SK-N-SH (cell line): Measurements from ENCODE around the gene SH2B3. TPM values are rescaled to one million over a fixed set of nuclear protein-coding genes. Genes with fewer than 3 reads are reported as not detected.

ENCODE experiments used
- CTCF ChIA-PET: fragments of 300-600, 350-600 bp; formaldehyde crosslinking; extraction: SDS; loops from one replicate; lab custom pipeline; 2021; lab: Yijun Ruan, JAX
- POLR2A ChIA-PET: fragments of 350-600 bp; sonication (Branson Sonifier 250); formaldehyde crosslinking; extraction: SDS; loops from one replicate; lab custom pipeline; 2020; ENCODE audit warnings: antibody characterized with exemption, inconsistent platforms; lab: Yijun Ruan, JAX
- DNase-seq: peaks from one replicate; pipeline ENCODE4 v3.0.0; 2012
- H2AFZ ChIP-seq: fragments of 200-600 bp; sonication (generic); 2 replicates; pipeline ENCODE4 v1.8.1; 2016; ENCODE audit warnings: antibody characterized with exemption, mild to moderate bottlenecking, low read depth
- H3F3A ChIP-seq: fragments of 200-600 bp; sonication (generic); replicated peaks from 2 replicates; pipeline ENCODE3; 2016; ENCODE audit warnings: antibody characterized with exemption, mild to moderate bottlenecking; ENCODE audit not compliant: insufficient read depth
- H3K27ac ChIP-seq, 2 experiments: fragments of 200-500 bp in 1 of 2; fragments of 200-600 bp in 1 of 2; sonication (Bioruptor generic) in 1 of 2; sonication (generic), shearing (Covaris generic) in 1 of 2; 2 replicates each; pipeline versions ENCODE4 v1.5.1 to v1.6.1; 2014 to 2016; ENCODE audit warnings: low read depth in 2 of 2, inconsistent platforms in 1 of 2, low read length in 1 of 2, mild to moderate bottlenecking in 1 of 2, mixed read lengths in 1 of 2
- H3K27me3 ChIP-seq: fragments of 200-600 bp; sonication (generic), shearing (Covaris generic); 2 replicates; pipeline ENCODE4 v1.6.1; 2016; ENCODE audit warnings: mixed run types; ENCODE audit not compliant: insufficient read depth
- H3K36me3 ChIP-seq, 2 experiments: fragments of 200-500 bp in 1 of 2; fragments of 200-600 bp in 1 of 2; sonication (Bioruptor generic) in 1 of 2; sonication (generic) in 1 of 2; replicated peaks in 1 of 2; 2 replicates each; pipeline versions ENCODE3 to v1.5.1; 2014 to 2016; ENCODE audit warnings: low read length in 1 of 2, mild to moderate bottlenecking in 1 of 2; ENCODE audit not compliant: insufficient read depth in 2 of 2, control insufficient read depth in 1 of 2
- H3K4me1 ChIP-seq, 2 experiments: fragments of 200-500 bp in 1 of 2; fragments of 200-600 bp in 1 of 2; sonication (Bioruptor generic) in 1 of 2; sonication (generic), shearing (Covaris generic) in 1 of 2; 2 replicates each; pipeline versions ENCODE4 v1.5.1 to v1.6.1; 2014 to 2016; ENCODE audit warnings: low read depth in 1 of 2, low read length in 1 of 2, mixed run types in 1 of 2; ENCODE audit not compliant: insufficient read depth in 2 of 2, control insufficient read depth in 1 of 2
- H3K4me2 ChIP-seq: fragments of 200-600 bp; sonication (generic), shearing (Covaris generic); 2 replicates; pipeline ENCODE4 v1.6.1; 2017; ENCODE audit warnings: mixed run types
- H3K4me3 ChIP-seq, 2 experiments: fragments of 200-500 bp in 1 of 2; fragments of 200-600 bp in 1 of 2; sonication (Bioruptor generic) in 1 of 2; sonication (generic), shearing (Covaris generic) in 1 of 2; 2 replicates each; pipeline versions ENCODE4 v1.5.1 to v1.8.1; 2014 to 2016; ENCODE audit warnings: low read depth in 2 of 2, inconsistent platforms in 1 of 2, low read length in 1 of 2, mild to moderate bottlenecking in 1 of 2, mixed read lengths in 1 of 2, moderate library complexity in 1 of 2
- H3K79me2 ChIP-seq: fragments of 200-600 bp; sonication (generic); 2 replicates; pipeline ENCODE4 v1.8.1; 2017; ENCODE audit warnings: mild to moderate bottlenecking; ENCODE audit not compliant: insufficient read depth
- H3K9ac ChIP-seq: fragments of 200-600 bp; sonication (generic); 2 replicates; pipeline ENCODE4 v1.6.1; 2017; ENCODE audit warnings: mixed run types
- H3K9me2 ChIP-seq: fragments of 200-600 bp; sonication (generic); 2 replicates; pipeline ENCODE4 v1.6.1; 2017; ENCODE audit warnings: mixed run types
- H3K9me3 ChIP-seq: fragments of 200-600 bp; sonication (generic); 2 replicates; pipeline ENCODE4 v1.6.1; 2017; ENCODE audit warnings: mixed run types, mild to moderate bottlenecking, moderate library complexity
- H4K20me1 ChIP-seq: fragments of 200-600 bp; sonication (generic); 2 replicates; pipeline ENCODE4 v1.6.1; 2017; ENCODE audit warnings: mild to moderate bottlenecking, mixed run types; ENCODE audit not compliant: insufficient read depth
- FOSL2 ChIP-seq: IDR thresholded peaks from 2 replicates; pipeline ENCODE4 v1.4.0; 2012; ENCODE audit warnings: low read depth, mild to moderate bottlenecking, moderate library complexity, borderline replicate concordance
- FOXM1 ChIP-seq: IDR thresholded peaks from 2 replicates; pipeline ENCODE4 v1.4.0; 2012; ENCODE audit warnings: low read depth, mild to moderate bottlenecking
- GABPA ChIP-seq: IDR thresholded peaks from 2 replicates; pipeline ENCODE4 v1.4.0; 2012; ENCODE audit warnings: low read depth, mild to moderate bottlenecking
- JUND ChIP-seq: IDR thresholded peaks from 2 replicates; pipeline ENCODE4 v1.4.0; 2012
- NFIC ChIP-seq: IDR thresholded peaks from 2 replicates; pipeline ENCODE4 v1.4.0; 2012; ENCODE audit warnings: borderline replicate concordance
- NRF1 ChIP-seq: IDR thresholded peaks from 2 replicates; pipeline ENCODE4 v1.6.1; 2012; ENCODE audit warnings: low read depth, mild to moderate bottlenecking, low read length
- RFX5 ChIP-seq: IDR thresholded peaks from 2 replicates; pipeline ENCODE4 v1.6.1; 2012; ENCODE audit warnings: mild to moderate bottlenecking, improper control_type of control experiment, low read length
- RXRA ChIP-seq: IDR thresholded peaks from 2 replicates; pipeline ENCODE4 v1.4.0; 2012; ENCODE audit warnings: low read depth, mild to moderate bottlenecking, borderline replicate concordance
- SMC3 ChIP-seq: IDR thresholded peaks from 2 replicates; pipeline ENCODE4 v1.6.1; 2012; ENCODE audit warnings: low read depth, low read length, improper control_type of control experiment
- TAF1 ChIP-seq: IDR thresholded peaks from 2 replicates; pipeline ENCODE4 v1.6.1; 2012; ENCODE audit warnings: low read depth, mild to moderate bottlenecking, low read length, moderate library complexity, borderline replicate concordance
- TEAD4 ChIP-seq: IDR thresholded peaks from 2 replicates; pipeline ENCODE4 v1.4.0; 2012; ENCODE audit warnings: mild to moderate bottlenecking, borderline replicate concordance; ENCODE audit not compliant: insufficient read depth
- YY1 ChIP-seq: IDR thresholded peaks from 2 replicates; pipeline ENCODE4 v1.4.0; 2012; ENCODE audit warnings: low read depth, mild to moderate bottlenecking
- WGBS: methylation state at CpG from one replicate; pipeline ENCODE4 v1.1.6; 2017; ENCODE audit warnings: low lambda C conversion rate; 5-methylcytosine and 5-hydroxymethylcytosine counted together
- polyA plus RNA-seq, 3 experiments: library from polyadenylated mRNA; depleted of rRNA; stranded (reverse); fragments of >200 nt; gene quantifications; 2 replicates each; pipeline ENCODE4 v1.2.3, GENCODE V29; 2012
- TF ChIP-seq, protein P1 (sequence below): IDR thresholded peaks from 2 replicates; pipeline ENCODE4 v1.4.0; 2012; ENCODE audit warnings: low read depth, borderline replicate concordance
- TF ChIP-seq, protein P2 (sequence below): IDR thresholded peaks from 2 replicates; pipeline ENCODE4 v1.6.1; 2012; ENCODE audit warnings: mild to moderate bottlenecking, low read depth, low read length, moderate library complexity
- TF ChIP-seq, protein P3 (sequence below): IDR thresholded peaks from 2 replicates; pipeline ENCODE4 v1.4.0; 2012; ENCODE audit warnings: low read depth, borderline replicate concordance
- TF ChIP-seq, protein P4 (sequence below): fragments of 150-350 bp; IDR thresholded peaks from 2 replicates; pipeline ENCODE4 v1.6.1; 2017; ENCODE audit warnings: antibody characterized with exemption, low read length, low read depth, borderline replicate concordance
- TF ChIP-seq, protein P5 (sequence below): IDR thresholded peaks from 2 replicates; pipeline ENCODE4; 2012

The SH2B3 gene
- polyA plus RNA-seq, 1 of the 3 experiments (the other 2 are of a cell fraction): 15.6 TPM

DNA sequence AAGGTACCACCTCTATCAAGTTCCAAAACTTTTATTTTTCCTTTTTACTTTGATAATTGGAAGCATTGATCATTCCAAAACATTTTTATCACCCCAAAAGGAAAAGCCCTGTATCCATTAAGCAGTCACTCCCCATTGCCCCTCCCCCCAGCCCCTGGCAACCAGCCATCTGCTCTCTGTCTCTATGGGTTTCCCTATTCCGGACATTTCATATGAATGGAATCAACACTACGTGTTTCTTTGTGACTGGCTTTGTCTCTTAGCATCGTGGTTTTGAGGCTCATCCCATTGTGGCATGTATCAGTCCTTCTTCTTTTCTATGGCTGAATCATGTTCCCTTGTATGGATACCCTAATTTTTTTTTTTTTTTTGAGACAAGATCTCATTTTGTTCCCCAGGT, 18.8 kb upstream of the SH2B3 start:
- Histone ChIP-seq H3K9me3 (no peaks in the 10 kb centered on the region), H3K4me3 (no peak overlapping the region), H3K9ac (no peak overlapping the region), H4K20me1 (no peaks in the 10 kb centered on the region), H3K9me2 (no peaks in the 10 kb centered on the region), H2AFZ (no peak overlapping the region), H3K27ac (no peak overlapping the region), H3K27me3 (no peaks in the 10 kb centered on the region), H3F3A (no peaks in the 10 kb centered on the region), H3K4me2 (no peak overlapping the region), H3K79me2 (no peaks in the 10 kb centered on the region), H3K36me3 (no peaks in the 10 kb centered on the region), H3K4me1 (no peaks in the 10 kb centered on the region)
- TF ChIP-seq NFIC: peak; percentile 13
- TF ChIP-seq, protein P1, sequence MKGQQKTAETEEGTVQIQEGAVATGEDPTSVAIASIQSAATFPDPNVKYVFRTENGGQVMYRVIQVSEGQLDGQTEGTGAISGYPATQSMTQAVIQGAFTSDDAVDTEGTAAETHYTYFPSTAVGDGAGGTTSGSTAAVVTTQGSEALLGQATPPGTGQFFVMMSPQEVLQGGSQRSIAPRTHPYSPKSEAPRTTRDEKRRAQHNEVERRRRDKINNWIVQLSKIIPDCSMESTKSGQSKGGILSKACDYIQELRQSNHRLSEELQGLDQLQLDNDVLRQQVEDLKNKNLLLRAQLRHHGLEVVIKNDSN: no peak
- TF ChIP-seq TAF1: no peak
- 25% methylated on average over 3 of the region's 3 CpGs for WGBS
- POLR2A ChIA-PET: no interaction called here
- DNase-seq: no peak
- CTCF ChIA-PET: interaction anchor here (1.0 to 4.8 kb wide), 2 partner anchors 10 to 65 kb away, joined by 3 to 39 read pairs; no protein-coding TSS in a partner anchor

DNA sequence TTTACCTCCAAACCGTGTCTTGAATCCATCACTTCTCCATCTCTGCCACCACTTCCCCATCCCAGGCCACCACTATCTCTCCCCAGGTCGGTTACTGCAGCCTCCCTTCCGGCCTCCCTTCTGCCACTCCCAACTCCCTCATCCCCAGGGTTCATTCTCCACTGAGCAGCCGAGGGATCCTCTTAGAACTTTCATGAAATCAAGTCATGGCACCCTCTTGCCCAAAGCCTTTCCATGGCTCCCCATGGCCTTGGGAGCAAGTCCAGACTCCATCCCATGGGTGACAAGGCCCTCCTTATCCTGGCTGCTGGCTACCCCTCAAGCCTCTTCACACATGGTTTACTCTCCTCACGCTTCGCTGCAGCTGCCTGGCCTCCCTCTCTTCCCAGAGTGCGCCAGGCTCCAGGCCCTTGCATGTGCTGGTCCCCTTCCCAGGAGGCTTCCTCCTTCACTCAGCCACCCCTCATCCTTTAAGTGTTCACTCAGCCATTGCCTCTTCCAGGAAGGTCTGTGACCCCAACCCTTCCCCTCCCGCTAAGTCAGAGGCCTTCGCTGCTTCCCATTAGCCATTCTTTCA, 17.9 kb upstream of the SH2B3 start:
- Histone ChIP-seq H3K4me3 (no peak overlapping the region), H3K9ac (no peak overlapping the region), H3K9me3 (no peaks in the 10 kb centered on the region), H4K20me1 (no peaks in the 10 kb centered on the region), H3K79me2 (no peaks in the 10 kb centered on the region), H3K4me1 (no peaks in the 10 kb centered on the region), H3K9me2 (no peaks in the 10 kb centered on the region), H3K27me3 (no peaks in the 10 kb centered on the region), H2AFZ (no peak overlapping the region), H3F3A (no peaks in the 10 kb centered on the region), H3K4me2 (no peak overlapping the region), H3K27ac (no peak overlapping the region), H3K36me3 (no peaks in the 10 kb centered on the region)
- DNase-seq: no peak
- ChIA-PET POLR2A (no interaction called here), CTCF (no interaction called here)
- no peak for TF ChIP-seq FOXM1
- TF ChIP-seq, protein P2, sequence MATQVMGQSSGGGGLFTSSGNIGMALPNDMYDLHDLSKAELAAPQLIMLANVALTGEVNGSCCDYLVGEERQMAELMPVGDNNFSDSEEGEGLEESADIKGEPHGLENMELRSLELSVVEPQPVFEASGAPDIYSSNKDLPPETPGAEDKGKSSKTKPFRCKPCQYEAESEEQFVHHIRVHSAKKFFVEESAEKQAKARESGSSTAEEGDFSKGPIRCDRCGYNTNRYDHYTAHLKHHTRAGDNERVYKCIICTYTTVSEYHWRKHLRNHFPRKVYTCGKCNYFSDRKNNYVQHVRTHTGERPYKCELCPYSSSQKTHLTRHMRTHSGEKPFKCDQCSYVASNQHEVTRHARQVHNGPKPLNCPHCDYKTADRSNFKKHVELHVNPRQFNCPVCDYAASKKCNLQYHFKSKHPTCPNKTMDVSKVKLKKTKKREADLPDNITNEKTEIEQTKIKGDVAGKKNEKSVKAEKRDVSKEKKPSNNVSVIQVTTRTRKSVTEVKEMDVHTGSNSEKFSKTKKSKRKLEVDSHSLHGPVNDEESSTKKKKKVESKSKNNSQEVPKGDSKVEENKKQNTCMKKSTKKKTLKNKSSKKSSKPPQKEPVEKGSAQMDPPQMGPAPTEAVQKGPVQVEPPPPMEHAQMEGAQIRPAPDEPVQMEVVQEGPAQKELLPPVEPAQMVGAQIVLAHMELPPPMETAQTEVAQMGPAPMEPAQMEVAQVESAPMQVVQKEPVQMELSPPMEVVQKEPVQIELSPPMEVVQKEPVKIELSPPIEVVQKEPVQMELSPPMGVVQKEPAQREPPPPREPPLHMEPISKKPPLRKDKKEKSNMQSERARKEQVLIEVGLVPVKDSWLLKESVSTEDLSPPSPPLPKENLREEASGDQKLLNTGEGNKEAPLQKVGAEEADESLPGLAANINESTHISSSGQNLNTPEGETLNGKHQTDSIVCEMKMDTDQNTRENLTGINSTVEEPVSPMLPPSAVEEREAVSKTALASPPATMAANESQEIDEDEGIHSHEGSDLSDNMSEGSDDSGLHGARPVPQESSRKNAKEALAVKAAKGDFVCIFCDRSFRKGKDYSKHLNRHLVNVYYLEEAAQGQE: no peak
- TF ChIP-seq TEAD4: no peak
- no peak for TF ChIP-seq SMC3
- TF ChIP-seq, protein P3, sequence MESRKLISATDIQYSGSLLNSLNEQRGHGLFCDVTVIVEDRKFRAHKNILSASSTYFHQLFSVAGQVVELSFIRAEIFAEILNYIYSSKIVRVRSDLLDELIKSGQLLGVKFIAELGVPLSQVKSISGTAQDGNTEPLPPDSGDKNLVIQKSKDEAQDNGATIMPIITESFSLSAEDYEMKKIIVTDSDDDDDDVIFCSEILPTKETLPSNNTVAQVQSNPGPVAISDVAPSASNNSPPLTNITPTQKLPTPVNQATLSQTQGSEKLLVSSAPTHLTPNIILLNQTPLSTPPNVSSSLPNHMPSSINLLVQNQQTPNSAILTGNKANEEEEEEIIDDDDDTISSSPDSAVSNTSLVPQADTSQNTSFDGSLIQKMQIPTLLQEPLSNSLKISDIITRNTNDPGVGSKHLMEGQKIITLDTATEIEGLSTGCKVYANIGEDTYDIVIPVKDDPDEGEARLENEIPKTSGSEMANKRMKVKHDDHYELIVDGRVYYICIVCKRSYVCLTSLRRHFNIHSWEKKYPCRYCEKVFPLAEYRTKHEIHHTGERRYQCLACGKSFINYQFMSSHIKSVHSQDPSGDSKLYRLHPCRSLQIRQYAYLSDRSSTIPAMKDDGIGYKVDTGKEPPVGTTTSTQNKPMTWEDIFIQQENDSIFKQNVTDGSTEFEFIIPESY: no peak
- no peak for TF ChIP-seq JUND
- no peak for TF ChIP-seq GABPA
- no peak for TF ChIP-seq YY1
- TF ChIP-seq RXRA: no peak
- TF ChIP-seq, protein P4, sequence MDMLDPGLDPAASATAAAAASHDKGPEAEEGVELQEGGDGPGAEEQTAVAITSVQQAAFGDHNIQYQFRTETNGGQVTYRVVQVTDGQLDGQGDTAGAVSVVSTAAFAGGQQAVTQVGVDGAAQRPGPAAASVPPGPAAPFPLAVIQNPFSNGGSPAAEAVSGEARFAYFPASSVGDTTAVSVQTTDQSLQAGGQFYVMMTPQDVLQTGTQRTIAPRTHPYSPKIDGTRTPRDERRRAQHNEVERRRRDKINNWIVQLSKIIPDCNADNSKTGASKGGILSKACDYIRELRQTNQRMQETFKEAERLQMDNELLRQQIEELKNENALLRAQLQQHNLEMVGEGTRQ: no peak
- TF ChIP-seq NRF1: no peak
- TF ChIP-seq FOSL2: no peak
- TF ChIP-seq RFX5: no peak
- TF ChIP-seq NFIC: no peak
- TF ChIP-seq, protein P5, sequence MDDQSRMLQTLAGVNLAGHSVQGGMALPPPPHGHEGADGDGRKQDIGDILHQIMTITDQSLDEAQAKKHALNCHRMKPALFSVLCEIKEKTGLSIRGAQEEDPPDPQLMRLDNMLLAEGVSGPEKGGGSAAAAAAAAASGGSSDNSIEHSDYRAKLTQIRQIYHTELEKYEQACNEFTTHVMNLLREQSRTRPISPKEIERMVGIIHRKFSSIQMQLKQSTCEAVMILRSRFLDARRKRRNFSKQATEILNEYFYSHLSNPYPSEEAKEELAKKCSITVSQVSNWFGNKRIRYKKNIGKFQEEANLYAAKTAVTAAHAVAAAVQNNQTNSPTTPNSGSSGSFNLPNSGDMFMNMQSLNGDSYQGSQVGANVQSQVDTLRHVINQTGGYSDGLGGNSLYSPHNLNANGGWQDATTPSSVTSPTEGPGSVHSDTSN: no peak
- 76% methylated on average over 9 of the region's 9 CpGs for WGBS
